Common myeloid progenitor, CD34-positive (primary cell): ENCODE results near the gene SYT13.

Source experiments
- CTCF ChIA-PET: fragments of 350-600 bp; sonication (Branson Sonifier 250); formaldehyde crosslinking; loops from one replicate; lab custom pipeline; 2021; ENCODE audit warnings: antibody characterized with exemption; lab: Charles Lee
- POLR2A ChIA-PET: fragments of 350-600 bp; sonication (Branson Sonifier 250); formaldehyde crosslinking; loops from one replicate; lab custom pipeline; 2021; ENCODE audit warnings: antibody characterized with exemption; lab: Charles Lee
- DNase-seq, 3 donors: peaks; one replicate each; pipeline versions ENCODE4 v3.0.0 to v3.0.0-alpha.2; 2013
- H3K27ac ChIP-seq, 2 experiments: 1 replicate in 1 of 2; 2 replicates in 1 of 2; pipeline ENCODE4 v1.7.0; 2013; ENCODE audit warnings: inconsistent platforms in 2 of 2, low read length in 2 of 2, mild to moderate bottlenecking in 2 of 2, low read depth in 1 of 2, moderate library complexity in 1 of 2; ENCODE audit not compliant: severe bottlenecking in 2 of 2, insufficient read depth in 1 of 2, poor library complexity in 1 of 2
- H3K27me3 ChIP-seq, 5 experiments: replicated peaks in 2 of 5; 1 replicate in 3 of 5; 2 replicates in 2 of 5; pipeline versions ENCODE4 v1.6.1 to v1.7.0; 2013; ENCODE audit warnings: low read length in 4 of 5, mild to moderate bottlenecking in 2 of 5, moderate library complexity in 2 of 5, inconsistent platforms in 1 of 5; ENCODE audit not compliant: insufficient read depth in 5 of 5, control insufficient read depth in 4 of 5
- H3K36me3 ChIP-seq, 4 experiments: 1 replicate in 2 of 4; 2 replicates in 2 of 4; pipeline versions ENCODE4 v1.6.1 to v1.7.0; 2013; ENCODE audit warnings: low read length in 3 of 4, control low read depth in 1 of 4, mild to moderate bottlenecking in 1 of 4; ENCODE audit not compliant: control insufficient read depth in 4 of 4, insufficient read depth in 4 of 4
- H3K4me1 ChIP-seq, 4 experiments: 1 replicate in 3 of 4; 2 replicates in 1 of 4; pipeline versions ENCODE4 v1.6.1 to v1.7.1; 2013; ENCODE audit warnings: low read length in 3 of 4, mild to moderate bottlenecking in 3 of 4, control low read depth in 1 of 4, inconsistent platforms in 1 of 4, moderate library complexity in 1 of 4; ENCODE audit not compliant: control insufficient read depth in 4 of 4, insufficient read depth in 4 of 4; ENCODE audit errors: control extremely low read depth in 1 of 4
- H3K4me3 ChIP-seq, 7 experiments: 1 replicate in 4 of 7; 2 replicates in 3 of 7; pipeline versions ENCODE4 v1.5.1 to v1.7.0; 2013; ENCODE audit warnings: mild to moderate bottlenecking in 7 of 7, low read length in 6 of 7, moderate library complexity in 6 of 7, inconsistent platforms in 2 of 7, low read depth in 2 of 7, control low read depth in 1 of 7; ENCODE audit not compliant: insufficient read depth in 4 of 7, control insufficient read depth in 1 of 7; ENCODE audit errors: extremely low read depth in 1 of 7
- H3K9me3 ChIP-seq, 5 experiments: 1 replicate in 4 of 5; 2 replicates in 1 of 5; pipeline versions ENCODE4 v1.6.1 to v1.7.1; 2013; ENCODE audit warnings: low read length in 4 of 5, mild to moderate bottlenecking in 2 of 5, inconsistent platforms in 1 of 5, low read depth in 1 of 5, moderate library complexity in 1 of 5; ENCODE audit not compliant: control insufficient read depth in 4 of 5, insufficient read depth in 2 of 5; ENCODE audit errors: control extremely low read depth in 1 of 5
- WGBS: methylation state at CpG from one replicate; pipeline ENCODE4 v1.1.5; 2013; ENCODE audit not compliant: insufficient coverage; 5-methylcytosine and 5-hydroxymethylcytosine counted together

The SYT13 gene

GRCh38 chr11:45204761-45205160 lies 81.4 kb downstream of the SYT13 start:
- Histone ChIP-seq H3K9me3 (peaks cover 0 to 3% (median 0%) of the 10 kb centered on the region in 5 experiments), H3K4me1 (peaks cover 0 to 15% (median 9%) of the 10 kb centered on the region in 4 experiments), H3K27ac (no peak overlapping the region), H3K36me3 (peaks cover 0 to 44% (median 16%) of the 10 kb centered on the region in 4 experiments), H3K27me3 (no peaks in the 10 kb centered on the region), H3K4me3 (no peak overlapping the region)
- WGBS = 100% methylated on average over 2 of the region's 8 CpGs
- DNase-seq = no peak
- ChIA-PET POLR2A (no interaction called here), CTCF (interaction anchor here (0.7 kb wide), 1 partner anchor 12 kb away, joined by 3 read pairs; no protein-coding TSS in a partner anchor)

DNA sequence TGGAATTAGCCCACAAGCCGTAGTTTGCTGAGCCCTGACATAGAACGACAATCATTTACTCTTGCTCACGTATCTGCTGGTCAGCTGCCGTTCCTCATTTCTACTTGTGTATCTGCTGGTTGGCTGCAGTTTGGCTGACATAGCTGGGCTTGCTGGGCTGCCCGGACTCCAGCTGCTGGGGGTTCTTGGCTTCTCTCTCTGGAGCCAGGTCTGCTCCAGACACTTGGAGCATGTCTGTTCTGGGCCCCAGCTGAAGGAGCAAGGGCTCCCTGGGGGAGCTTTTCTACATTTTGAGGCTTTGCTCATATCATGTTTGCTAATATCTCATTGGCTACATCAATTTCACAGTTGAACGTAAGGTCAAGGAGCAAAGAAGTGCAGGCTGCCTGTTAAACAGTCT lies 92.4 kb downstream of the SYT13 start:
- no peak overlapping the region for H3K4me3 ChIP-seq
- H3K4me1 ChIP-seq = no peaks in the 10 kb centered on the region
- H3K27ac ChIP-seq = no peak overlapping the region
- CTCF ChIA-PET = interaction anchor here (0.7 to 1.2 kb wide), 4 partner anchors 10 to 90 kb away, joined by 3 to 6 read pairs (median 4); no protein-coding TSS in a partner anchor
- no peaks in the 10 kb centered on the region for H3K27me3 ChIP-seq
- H3K9me3 ChIP-seq = peaks cover 0 to 6% (median 0%) of the 10 kb centered on the region in 5 experiments
- POLR2A ChIA-PET = no interaction called here
- 100% methylated on average over 6 of the region's 6 CpGs for WGBS
- DNase-seq = no peak
- peaks cover 6 to 24% (median 18%) of the 10 kb centered on the region in 4 experiments for H3K36me3 ChIP-seq
